ENCODE data around the gene SH3RF2.

The SH3RF2 gene

DNA sequence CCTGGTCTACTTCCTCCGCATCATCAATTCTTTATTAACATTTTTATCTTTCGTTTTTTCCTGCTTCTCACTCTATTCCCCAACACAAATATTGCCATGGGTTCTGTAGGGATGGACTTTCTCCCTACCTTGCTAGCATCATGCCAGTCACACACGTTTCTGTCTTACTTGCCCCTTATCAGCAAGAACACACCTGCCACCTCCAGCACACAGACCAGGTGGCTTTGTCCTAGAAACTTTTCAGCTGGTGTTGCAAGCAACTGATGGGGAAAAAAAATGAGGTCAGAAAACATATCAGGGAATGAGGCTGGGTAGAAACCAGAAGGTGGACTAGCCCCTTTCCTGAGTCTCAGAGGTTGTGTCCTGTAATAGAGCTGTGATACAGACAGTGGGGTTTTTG, 5.8 kb downstream of the SH3RF2 start:
- no peak for TF ChIP-seq CTCF (IDR thresholded peaks at IDR 0.05; ENCODE audit: low read depth, low read length)
- H3K4me3 ChIP-seq (ENCODE audit: low read depth, low read length), result no peak overlapping the region

DNA sequence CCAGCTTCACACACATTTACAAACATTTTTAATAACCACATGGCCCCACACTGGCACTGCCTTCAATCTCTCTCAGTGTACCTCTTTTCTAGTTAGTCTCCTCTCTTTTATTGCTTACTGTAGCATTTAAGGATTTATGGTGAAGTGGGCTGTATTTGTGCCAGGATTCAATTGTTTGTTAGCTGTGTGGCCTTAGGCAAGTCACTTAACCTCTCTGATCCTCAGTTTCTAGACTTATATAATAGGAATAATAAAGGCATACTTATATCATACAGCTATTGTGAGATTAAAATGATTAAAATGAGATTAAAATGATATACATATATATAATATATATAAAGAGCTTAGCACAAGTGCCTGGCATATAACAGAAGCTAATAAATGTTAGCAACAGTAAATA, 6.4 kb downstream of the SH3RF2 start:
- H3K4me3 ChIP-seq (ENCODE audit: low read depth, low read length), result no peak overlapping the region
- TF ChIP-seq CTCF (IDR thresholded peaks at IDR 0.05; ENCODE audit: low read depth, low read length), result no peak

- no peak for TF ChIP-seq CTCF (IDR thresholded peaks at IDR 0.05; ENCODE audit: low read depth, low read length)
- H3K4me3 ChIP-seq (ENCODE audit: low read depth, low read length), result no peak overlapping the region
Observed at GRCh38 chr5:145943674-145944121, 7.3 kb downstream of the SH3RF2 start.

GRCh38 chr5:145944328-145944727, 8.0 kb downstream of the SH3RF2 start:
- TF ChIP-seq CTCF (IDR thresholded peaks at IDR 0.05; ENCODE audit: low read depth, low read length), result no peak

GRCh38 chr5:145945620-145946111, 9.3 kb downstream of the SH3RF2 start:
- H3K4me3 ChIP-seq (ENCODE audit: low read depth, low read length), result no peak overlapping the region
- TF ChIP-seq CTCF (IDR thresholded peaks at IDR 0.05; ENCODE audit: low read depth, low read length), result no peak

More at GRCh38 chr5:145944328-145944727, 8.0 kb downstream of the SH3RF2 start:
- no peak overlapping the region for H3K4me3 ChIP-seq (ENCODE audit: low read depth, low read length)

DNA sequence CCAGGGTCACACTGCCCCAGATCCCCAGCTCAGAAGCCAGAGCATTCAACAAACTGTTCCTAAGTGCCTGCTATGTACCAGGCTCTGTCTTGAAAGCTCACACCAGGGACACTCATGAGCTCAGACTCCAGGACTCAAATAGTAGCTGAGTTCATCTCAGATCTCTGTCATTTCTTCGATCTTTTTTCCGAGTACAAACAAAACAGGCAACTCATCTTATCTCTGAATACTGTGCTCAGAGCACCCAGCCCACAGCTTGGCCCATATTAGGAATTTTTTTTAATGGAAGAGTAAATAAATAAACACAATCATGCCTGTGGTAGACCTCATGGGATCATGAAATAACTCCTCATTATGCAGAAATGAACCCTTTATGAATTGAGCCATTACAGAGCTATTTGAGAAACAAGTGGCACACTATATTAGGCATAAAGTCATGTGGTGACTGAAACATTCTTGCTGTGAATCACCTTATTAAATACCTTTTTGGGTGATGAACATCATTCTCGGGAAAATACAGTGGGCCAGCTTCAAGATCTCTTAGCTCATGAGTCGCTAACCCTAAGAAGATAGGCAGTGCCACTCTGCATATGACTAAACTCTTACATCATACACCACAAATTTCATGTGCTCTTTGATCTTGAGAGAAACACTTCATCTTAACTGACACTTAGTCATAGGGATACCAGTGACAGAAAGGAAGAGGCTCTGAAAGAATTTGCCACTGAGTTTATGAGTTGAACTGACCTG, 9.9 kb downstream of the SH3RF2 start:
- H3K4me3 ChIP-seq (ENCODE audit: low read depth, low read length), result no peak overlapping the region
- TF ChIP-seq CTCF (IDR thresholded peaks at IDR 0.05; ENCODE audit: low read depth, low read length), result no peak

- TF ChIP-seq CTCF (IDR thresholded peaks at IDR 0.05; ENCODE audit: low read depth, low read length), result no peak
- no peak overlapping the region for H3K4me3 ChIP-seq (ENCODE audit: low read depth, low read length)
Observed at GRCh38 chr5:145947581-145947980, 11.2 kb downstream of the SH3RF2 start.

All from WI38 (cell line).